GM18861 (cell line): ENCODE measurements around the gene GADL1.

Experiments used
- ATAC-seq: cut with Tn5 transposase; IDR thresholded peaks from one replicate; pipeline ENCODE4 v1.9.1; 2021; ENCODE audit not compliant: unreplicated experiment

GADL1 gene

GRCh38 chr3:30761374-30761773 is 133.1 kb downstream of the GADL1 start:
- ATAC-seq = no peak

DNA sequence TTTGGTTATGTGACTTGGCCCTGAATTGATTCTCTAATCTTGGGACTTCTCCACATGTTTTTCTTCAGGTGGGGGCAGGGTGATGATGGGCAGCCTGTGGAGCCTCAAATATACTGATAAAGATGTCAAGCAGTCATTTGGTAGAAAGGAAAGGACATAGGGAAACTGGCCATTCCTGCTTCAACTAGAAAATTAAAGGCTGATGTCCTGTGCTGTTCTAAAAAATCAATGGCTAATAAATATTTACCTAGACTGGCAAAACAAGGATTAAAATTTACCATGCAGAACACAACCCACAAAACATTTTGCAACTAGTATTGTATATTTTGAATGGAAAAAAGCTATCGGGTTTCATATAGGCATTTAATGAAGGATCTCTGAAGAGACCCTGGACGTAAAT is 133.7 kb downstream of the GADL1 start:
- no peak for ATAC-seq

DNA sequence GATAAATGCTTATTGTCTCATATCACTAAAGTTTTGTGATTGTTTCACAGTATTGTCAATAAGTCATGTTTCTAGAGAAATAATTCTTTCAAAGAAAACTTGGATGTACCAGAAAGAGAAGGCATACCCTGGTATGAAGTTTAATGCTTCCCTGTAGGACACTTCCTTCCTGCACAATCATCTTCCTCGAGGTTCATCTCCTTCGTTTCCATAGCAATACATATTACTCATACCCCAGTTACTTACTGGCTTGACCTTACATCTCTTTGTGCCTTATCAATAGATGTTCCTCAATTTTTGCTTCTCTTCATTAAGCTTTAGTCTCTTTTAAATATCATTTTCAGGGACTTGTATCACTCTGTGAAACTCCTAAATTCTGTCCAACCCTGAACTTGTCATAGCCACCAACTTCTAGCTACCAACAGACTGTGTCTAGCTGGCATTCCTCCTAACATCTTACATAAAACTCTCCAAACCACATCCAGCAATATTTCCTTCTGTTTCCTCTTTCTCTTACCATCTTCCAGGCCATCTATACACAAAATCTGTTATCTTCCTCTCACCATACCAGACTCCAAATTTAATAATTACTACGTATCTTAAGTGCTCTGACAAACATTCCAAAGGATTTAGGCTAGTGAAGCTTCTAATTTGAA is 134.3 kb downstream of the GADL1 start:
- no peak for ATAC-seq

DNA sequence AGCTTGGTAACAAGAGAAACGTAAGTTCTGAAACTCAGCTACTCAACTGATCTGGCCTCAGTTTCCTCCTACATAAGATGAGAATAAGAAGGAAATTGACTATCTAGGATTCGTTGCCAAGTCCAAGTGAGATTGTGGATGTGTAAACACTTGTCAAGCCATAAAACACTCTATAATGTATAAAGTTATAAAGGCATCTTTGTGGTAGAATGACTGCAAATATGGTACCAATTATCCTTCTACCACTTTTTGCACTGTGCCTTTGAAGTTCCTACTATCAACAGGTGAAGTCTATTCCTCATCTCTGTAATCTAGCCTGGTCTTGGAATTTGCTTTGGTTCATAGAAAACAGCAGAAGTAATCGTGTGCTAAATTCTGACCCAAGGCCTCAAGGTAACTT is 138.2 kb downstream of the GADL1 start:
- ATAC-seq = no peak

- ATAC-seq = no peak
These were observed 140.0 kb downstream of the GADL1 start for GRCh38 chr3:30754426-30754825.

DNA sequence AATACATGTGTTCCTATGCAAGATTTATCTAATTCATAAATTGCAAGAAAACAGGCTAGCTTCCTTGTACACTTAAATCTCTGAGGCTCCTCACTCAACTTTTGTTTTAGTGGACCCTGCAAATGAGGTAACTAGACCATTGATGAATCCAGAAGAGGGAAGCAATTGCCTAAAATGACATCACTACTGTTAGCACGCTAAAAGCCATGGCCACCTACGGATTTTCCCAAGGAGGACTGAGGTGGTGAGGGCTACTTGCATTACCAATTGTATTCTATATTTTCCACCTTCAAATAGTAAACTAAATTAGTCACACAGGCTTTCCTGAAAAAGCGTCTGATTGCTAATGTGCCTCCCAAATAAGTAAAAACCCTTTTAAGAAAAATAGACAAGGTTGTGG is 140.7 kb downstream of the GADL1 start:
- no peak for ATAC-seq

DNA sequence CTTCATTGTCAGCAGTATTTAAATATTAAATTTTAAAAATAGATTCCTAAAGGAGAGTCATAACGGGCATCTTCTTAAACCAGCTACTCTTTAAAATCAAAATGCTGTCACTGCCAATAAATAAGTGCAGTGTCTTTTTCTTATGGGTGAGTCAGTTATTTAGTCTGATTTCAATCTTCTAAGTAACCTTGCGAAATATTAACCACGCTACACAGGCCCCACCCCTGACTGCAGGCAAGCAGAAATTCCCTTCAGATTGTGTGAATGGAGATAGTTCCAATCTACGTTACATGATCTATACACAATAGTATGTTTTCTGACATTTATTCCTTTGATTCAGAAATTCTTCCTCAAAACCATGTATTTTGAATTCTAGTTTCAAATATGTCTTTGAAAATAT is 141.5 kb downstream of the GADL1 start:
- ATAC-seq = no peak

DNA sequence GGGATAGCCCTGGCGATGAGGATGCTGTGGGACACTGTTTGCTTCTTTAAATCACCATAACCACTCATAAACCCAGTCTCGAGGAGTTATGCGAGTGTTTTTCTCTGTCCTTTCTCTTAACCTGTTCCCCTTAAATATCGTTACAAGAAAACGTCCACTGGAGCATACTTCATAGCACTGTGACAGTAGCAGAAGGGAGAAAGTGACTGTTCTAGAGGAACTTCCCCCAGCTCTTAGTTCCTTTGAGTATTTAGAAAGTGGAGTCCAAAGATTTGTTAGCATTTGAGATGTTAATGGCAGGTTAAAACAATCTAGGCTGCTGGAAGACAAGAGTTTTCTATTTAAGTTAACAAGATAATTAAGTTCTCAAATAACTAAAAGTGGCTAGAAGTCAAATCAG is 142.0 kb downstream of the GADL1 start:
- ATAC-seq = no peak

GRCh38 chr3:30751610-30752299 is 142.7 kb downstream of the GADL1 start:
- peak; percentile 48 for ATAC-seq

DNA sequence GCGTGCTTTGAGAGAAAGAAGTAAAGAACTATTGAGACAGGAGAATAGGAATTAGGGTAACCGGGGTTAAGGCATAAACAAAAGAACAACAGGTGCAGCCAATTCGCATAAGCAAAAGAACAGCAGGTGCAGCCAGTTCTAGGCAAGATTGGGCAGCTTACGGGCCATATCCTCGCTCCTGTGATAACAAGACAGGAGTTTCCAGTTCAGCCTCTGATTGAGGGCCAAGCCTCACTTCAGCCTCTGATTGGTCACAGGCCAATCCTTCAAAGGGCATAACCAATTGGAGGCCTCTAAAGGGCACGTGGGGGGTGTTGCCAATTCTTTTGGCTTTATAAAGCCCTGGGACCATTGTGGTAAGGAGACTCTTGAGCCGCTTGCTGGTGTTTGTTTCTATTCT is 143.5 kb downstream of the GADL1 start:
- no peak for ATAC-seq

DNA sequence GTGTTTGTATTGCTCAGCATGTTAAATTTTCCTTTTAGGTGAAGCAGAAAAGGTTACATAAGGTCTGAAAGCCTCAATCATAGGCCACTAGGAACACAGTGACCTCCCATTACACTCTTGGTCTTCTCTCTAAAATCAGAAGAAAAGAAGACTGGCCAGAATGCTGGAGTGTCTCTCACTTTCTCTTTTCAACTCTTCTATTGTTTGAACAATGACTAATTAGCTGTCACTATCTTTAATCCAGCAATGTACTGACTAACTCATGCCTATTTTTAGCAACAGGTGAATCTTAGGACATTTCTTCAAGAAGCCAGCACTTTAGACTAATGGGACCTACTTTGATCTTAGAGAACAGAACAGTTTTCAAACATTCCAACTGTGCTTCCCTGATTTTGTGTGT is 145.2 kb downstream of the GADL1 start:
- no peak for ATAC-seq

DNA sequence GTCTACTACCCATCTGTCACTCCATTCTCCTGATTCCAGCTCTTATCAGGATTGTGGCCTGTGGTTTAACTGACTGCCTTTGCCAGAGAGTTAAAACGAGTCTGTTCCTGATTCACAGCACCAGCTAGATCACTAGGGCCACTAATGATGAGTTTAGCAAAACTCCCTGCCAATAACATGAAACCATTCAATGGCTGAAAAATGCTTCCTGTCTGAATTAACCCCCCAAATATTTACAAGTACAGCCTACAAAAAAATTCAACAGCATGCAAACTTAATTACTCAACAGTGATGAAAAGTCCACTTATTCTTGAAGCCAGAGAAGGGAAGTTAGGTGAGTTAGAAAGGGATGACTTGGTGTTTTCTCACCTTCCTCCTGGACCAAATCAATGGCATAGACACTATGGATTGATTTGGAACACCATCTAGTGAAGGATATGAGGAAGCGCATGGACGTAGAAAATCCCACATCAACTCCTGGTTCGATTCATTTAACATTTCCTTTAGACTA is 146.6 kb downstream of the GADL1 start:
- ATAC-seq = no peak

DNA sequence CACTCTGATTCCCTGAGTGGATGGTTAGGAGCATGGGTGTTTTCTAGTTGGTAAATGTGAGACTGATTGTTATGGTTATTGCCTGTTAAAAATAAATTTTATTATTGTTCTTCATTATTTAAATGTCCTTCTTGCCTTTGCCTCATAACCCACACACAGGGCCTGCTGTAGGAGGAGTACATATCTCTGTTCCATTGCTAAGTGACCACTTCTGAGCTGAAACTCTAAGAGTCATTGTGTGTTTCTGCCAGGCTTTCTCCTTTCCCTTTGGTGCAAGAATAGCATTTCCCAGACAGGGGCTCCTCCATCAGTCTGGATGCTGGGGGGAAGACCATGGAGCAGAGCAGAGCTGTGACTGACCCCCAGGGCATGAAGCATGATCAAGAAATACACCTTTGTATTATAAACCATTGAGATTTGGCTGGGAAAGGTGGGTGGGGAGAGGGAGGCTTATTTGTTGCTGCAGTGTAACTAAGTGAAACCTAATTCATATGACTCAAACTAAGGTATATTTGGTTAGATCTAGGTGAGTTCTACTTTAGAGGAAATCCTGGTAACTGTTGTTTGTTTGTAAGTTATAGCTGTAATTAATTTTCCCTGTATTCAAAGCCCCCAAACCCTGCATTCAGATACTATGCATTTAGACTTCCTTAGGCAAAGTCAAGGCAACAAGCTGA is 150.7 kb downstream of the GADL1 start:
- no peak for ATAC-seq

DNA sequence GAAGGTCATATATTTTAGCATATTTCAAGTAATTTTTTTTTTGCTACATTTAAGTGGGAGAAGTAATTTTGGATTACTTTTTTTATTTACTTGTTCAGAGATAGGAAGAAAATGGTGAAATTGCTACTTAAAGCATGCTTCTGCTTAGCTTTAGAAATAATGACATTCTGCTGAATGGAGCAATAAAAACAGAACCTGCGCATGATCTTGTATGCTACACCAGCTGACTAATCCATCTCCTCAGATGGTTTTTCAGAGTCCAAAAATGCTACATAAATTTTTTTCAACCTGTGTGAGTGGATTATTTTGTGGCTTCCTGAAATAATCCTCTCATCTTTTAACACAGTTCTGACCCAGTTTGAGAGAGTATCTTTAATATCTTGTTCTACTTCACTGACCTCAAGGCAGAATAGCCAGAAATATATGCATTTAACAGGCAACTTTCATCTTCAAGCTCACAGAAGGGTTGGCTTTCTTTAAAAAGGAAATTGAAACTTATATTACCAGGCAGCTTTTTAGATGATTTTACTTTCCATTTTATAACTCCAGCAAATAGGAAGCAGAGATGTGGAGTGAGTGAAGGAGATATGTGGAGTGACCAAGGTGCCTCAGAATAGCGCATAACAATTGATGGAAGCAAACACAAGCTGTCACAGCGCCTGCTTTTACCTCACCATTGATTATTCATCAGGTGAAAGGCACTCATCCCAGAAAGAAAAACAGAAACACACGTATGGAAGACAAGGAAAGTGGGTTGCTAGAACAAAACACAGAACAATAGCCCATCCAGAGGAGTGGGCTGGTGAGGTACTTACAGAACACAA is 151.5 kb downstream of the GADL1 start:
- ATAC-seq = no peak

DNA sequence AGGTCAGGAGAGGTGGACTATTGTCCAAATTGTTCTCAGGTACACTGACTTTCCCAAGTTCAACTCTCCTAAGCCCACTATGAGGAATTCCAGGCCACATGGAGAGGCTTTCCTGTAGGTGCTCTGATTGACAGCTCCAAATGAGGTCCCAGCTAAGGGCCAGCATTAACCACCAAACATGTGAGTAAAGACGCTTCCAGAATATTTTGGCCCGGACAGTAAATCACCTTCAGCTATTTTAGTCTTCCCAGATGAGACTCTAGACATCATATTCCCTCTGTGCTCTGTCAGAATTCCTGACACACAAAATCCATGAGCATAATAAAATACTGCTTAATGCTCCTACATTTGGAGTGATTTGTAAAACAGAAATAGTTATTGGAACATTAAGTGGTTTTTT is 152.6 kb downstream of the GADL1 start:
- ATAC-seq = no peak

DNA sequence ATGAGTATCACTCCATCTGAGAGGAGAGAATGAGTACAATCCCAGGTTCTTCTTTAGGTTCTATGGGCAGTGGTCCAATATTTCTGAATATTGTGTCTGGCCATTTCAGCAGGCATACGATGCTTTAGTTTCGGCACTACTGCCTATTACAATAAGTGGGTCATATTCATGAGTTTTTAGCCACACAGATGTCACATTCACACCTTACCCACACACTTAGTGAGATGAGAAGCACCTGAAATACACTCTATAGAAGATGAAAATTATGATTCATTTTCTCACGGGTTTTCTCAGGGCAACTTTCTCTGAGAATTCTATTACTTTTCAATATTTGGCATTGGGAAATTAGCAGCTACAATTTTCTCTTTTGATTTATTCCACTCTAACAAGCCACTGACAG is 155.9 kb downstream of the GADL1 start:
- ATAC-seq = no peak

GRCh38 chr3:30737743-30738499 is 156.5 kb downstream of the GADL1 start:
- ATAC-seq = no peak

- no peak for ATAC-seq
These were observed 160.8 kb downstream of the GADL1 start for GRCh38 chr3:30733696-30734095.

GRCh38 chr3:30733209-30733608 is 161.3 kb downstream of the GADL1 start:
- ATAC-seq = no peak

DNA sequence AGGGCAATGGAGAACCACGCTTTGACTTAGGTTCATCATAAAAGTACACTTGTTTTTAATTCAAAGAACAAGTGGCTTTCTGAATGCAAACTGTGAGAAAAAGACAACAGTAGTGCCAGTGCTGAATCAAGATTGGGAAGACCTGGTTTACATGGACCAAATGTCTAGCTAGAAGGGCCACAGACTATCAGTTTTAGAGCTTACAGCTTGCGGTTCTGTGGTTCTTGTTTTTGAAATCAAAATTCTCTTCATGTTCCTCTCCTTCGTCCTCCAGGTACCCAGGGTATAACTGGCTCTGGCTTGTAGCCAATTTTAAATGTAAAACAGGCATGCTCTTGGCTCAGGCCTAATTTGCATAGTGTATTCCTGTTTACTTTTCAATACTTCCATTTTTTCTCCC is 163.5 kb downstream of the GADL1 start:
- ATAC-seq = no peak

GRCh38 chr3:30729936-30730335 is 164.5 kb downstream of the GADL1 start:
- ATAC-seq = no peak
